HEK293 (cell line): ENCODE data around the gene PLA2G4D.

ENCODE experiments used
- CTCF ChIA-PET: fragments of 350-600 bp; formaldehyde crosslinking; extraction: SDS; loops from one replicate; lab custom pipeline; 2021; ENCODE audit warnings: antibody characterized with exemption; lab: Yijun Ruan, JAX
- POLR2A ChIA-PET: fragments of 300-600 bp; formaldehyde crosslinking; extraction: SDS; loops from one replicate; lab custom pipeline; 2020; ENCODE audit warnings: antibody characterized with exemption, inconsistent platforms; lab: Yijun Ruan, JAX
- H3K27ac ChIP-seq: fragments of 200-500 bp; sonication (Bioruptor generic); 2 replicates; pipeline ENCODE4 v1.5.1; 2014; ENCODE audit warnings: low read depth, low read length, control low read depth, inconsistent platforms; ENCODE audit errors: extremely low read depth
- H3K36me3 ChIP-seq, 2 experiments: fragments of 200-500 bp in 1 of 2; sonication (Bioruptor generic) in 1 of 2; 1 replicate in 1 of 2; 2 replicates in 1 of 2; pipeline ENCODE4 v1.5.1; 2014 to 2017; ENCODE audit warnings: inconsistent platforms in 2 of 2, low read length in 2 of 2; ENCODE audit not compliant: control insufficient read depth in 2 of 2, insufficient read depth in 1 of 2
- H3K4me1 ChIP-seq: fragments of 200-500 bp; sonication (Bioruptor generic); 2 replicates; pipeline ENCODE4 v1.5.1; 2014; ENCODE audit warnings: mild to moderate bottlenecking, low read length, inconsistent platforms; ENCODE audit not compliant: control insufficient read depth, insufficient read depth
- H3K4me3 ChIP-seq: 2 replicates; pipeline ENCODE4 v1.5.1; 2011; ENCODE audit warnings: low read depth, mild to moderate bottlenecking, control low read depth, low read length, moderate library complexity
- H3K9me3 ChIP-seq: fragments of 200-500 bp; sonication (Bioruptor generic); 2 replicates; pipeline ENCODE4 v1.5.1; 2014; ENCODE audit warnings: low read depth, low read length, inconsistent platforms; ENCODE audit not compliant: control insufficient read depth, insufficient read depth
- ATF2 ChIP-seq: fragments of 450-650 bp; formaldehyde crosslinking; IDR thresholded peaks from 2 replicates; pipeline ENCODE4 v1.5.1; 2016; ENCODE audit warnings: missing biosample characterization, missing genetic modification characterization, low read depth
- BCL6B ChIP-seq: fragments of 450-650 bp; formaldehyde crosslinking; IDR thresholded peaks from 2 replicates; pipeline ENCODE4 v1.5.1; 2017; ENCODE audit warnings: missing biosample characterization, missing genetic modification characterization
- GLI2 ChIP-seq: fragments of 450-650 bp; formaldehyde crosslinking; IDR thresholded peaks from 2 replicates; pipeline ENCODE4; 2017; ENCODE audit warnings: missing biosample characterization, missing genetic modification characterization, low read depth, borderline replicate concordance
- HOXD13 ChIP-seq: sonication (generic); formaldehyde crosslinking; IDR thresholded peaks from 2 replicates; pipeline ENCODE4 v1.8.0; 2022; ENCODE audit warnings: missing genetic modification reagents, borderline replicate concordance
- KLF1 ChIP-seq: fragments of 450-650 bp; formaldehyde crosslinking; IDR thresholded peaks from 2 replicates; pipeline ENCODE4 v1.5.1; 2016; ENCODE audit warnings: missing biosample characterization, missing genetic modification characterization
- OSR2 ChIP-seq: fragments of 450-650 bp; formaldehyde crosslinking; IDR thresholded peaks from 2 replicates; pipeline ENCODE4 v1.5.1; 2016; ENCODE audit warnings: missing biosample characterization, missing genetic modification characterization
- REST ChIP-seq: fragments of 450-650 bp; formaldehyde crosslinking; IDR thresholded peaks from 2 replicates; pipeline ENCODE4 v1.5.1; 2016; ENCODE audit warnings: missing biosample characterization, missing genetic modification characterization
- ZFP41 ChIP-seq: fragments of 450-650 bp; formaldehyde crosslinking; IDR thresholded peaks from 2 replicates; pipeline ENCODE4 v1.5.1; 2016; ENCODE audit warnings: missing biosample characterization, missing genetic modification characterization, borderline replicate concordance
- ZNF112 ChIP-seq: fragments of 450-650 bp; formaldehyde crosslinking; IDR thresholded peaks from 2 replicates; pipeline ENCODE4 v1.5.0; 2017; ENCODE audit warnings: missing biosample characterization, missing genetic modification characterization
- ZNF121 ChIP-seq: fragments of 450-650 bp; formaldehyde crosslinking; IDR thresholded peaks from 2 replicates; pipeline ENCODE4 v1.5.1; 2016; ENCODE audit warnings: missing biosample characterization, missing genetic modification characterization
- ZNF138 ChIP-seq: fragments of 450-650 bp; formaldehyde crosslinking; IDR thresholded peaks from 2 replicates; pipeline ENCODE4 v1.5.1; 2016; ENCODE audit warnings: missing biosample characterization, missing genetic modification characterization, borderline replicate concordance
- ZNF19 ChIP-seq: fragments of 450-650 bp; formaldehyde crosslinking; IDR thresholded peaks from 2 replicates; pipeline ENCODE4; 2016; ENCODE audit warnings: missing biosample characterization, missing genetic modification characterization, low read depth
- ZNF449 ChIP-seq: fragments of 450-650 bp; formaldehyde crosslinking; IDR thresholded peaks from 2 replicates; pipeline ENCODE4 v1.5.1; 2017; ENCODE audit warnings: missing biosample characterization, mild to moderate bottlenecking, missing genetic modification characterization, moderate library complexity
- ZNF660 ChIP-seq: fragments of 450-650 bp; IDR thresholded peaks from 2 replicates; pipeline ENCODE4 v1.5.1; 2018; ENCODE audit warnings: missing biosample characterization, mild to moderate bottlenecking, missing genetic modification characterization
- ZNF664 ChIP-seq: fragments of 450-650 bp; formaldehyde crosslinking; IDR thresholded peaks from 2 replicates; pipeline ENCODE4 v1.5.1; 2016; ENCODE audit warnings: missing biosample characterization, missing genetic modification characterization
- ZNF76 ChIP-seq: fragments of 450-650 bp; formaldehyde crosslinking; IDR thresholded peaks from 2 replicates; pipeline ENCODE4; 2016; ENCODE audit warnings: low read depth, missing biosample characterization, missing genetic modification characterization, borderline replicate concordance
- ZSCAN5A ChIP-seq: fragments of 450-650 bp; formaldehyde crosslinking; IDR thresholded peaks from 2 replicates; pipeline ENCODE4 v1.5.1; 2016; ENCODE audit warnings: missing biosample characterization, missing genetic modification characterization

PLA2G4D gene

GRCh38 chr15:42050484-42051255 lies 43.7 kb downstream of the PLA2G4D start:
- no peaks in the 10 kb centered on the region for H3K36me3 ChIP-seq
- H3K27ac ChIP-seq: no peak overlapping the region
- no peak overlapping the region for H3K4me3 ChIP-seq
- H3K4me1 ChIP-seq: no peaks in the 10 kb centered on the region
- ChIA-PET CTCF (no interaction called here), POLR2A (no interaction called here)
- TF ChIP-seq ZSCAN5A (tag by site-specific recombination) (no peak), HOXD13 (no peak), ZNF121 (tag by site-specific recombination) (no peak), ZNF660 (tag by site-specific recombination) (no peak), ZFP41 (tag by site-specific recombination) (no peak), REST (tag by site-specific recombination) (no peak), OSR2 (no peak)
- H3K9me3 ChIP-seq: no peaks in the 10 kb centered on the region

GRCh38 chr15:42048821-42049200 lies 45.6 kb downstream of the PLA2G4D start:
- TF ChIP-seq ZNF138 (tag by site-specific recombination): no peak
- TF ChIP-seq ZNF112: no peak
- no peak for TF ChIP-seq KLF1
- no peak overlapping the region for H3K27ac ChIP-seq
- POLR2A ChIA-PET: no interaction called here
- H3K9me3 ChIP-seq: no peaks in the 10 kb centered on the region
- CTCF ChIA-PET: no interaction called here
- H3K36me3 ChIP-seq: no peaks in the 10 kb centered on the region
- no peak overlapping the region for H3K4me3 ChIP-seq
- no peaks in the 10 kb centered on the region for H3K4me1 ChIP-seq

- Histone ChIP-seq H3K9me3 (no peaks in the 10 kb centered on the region), H3K4me1 (no peaks in the 10 kb centered on the region), H3K36me3 (no peaks in the 10 kb centered on the region), H3K27ac (no peak overlapping the region), H3K4me3 (no peak overlapping the region)
- TF ChIP-seq ZNF19 (tag by site-specific recombination): no peak
- no peak for TF ChIP-seq ZNF76 (tag by site-specific recombination)
- no peak for TF ChIP-seq BCL6B (tag by site-specific recombination)
- TF ChIP-seq ZNF449 (tag by site-specific recombination): no peak
- no peak for TF ChIP-seq GLI2
- TF ChIP-seq ATF2 (tag by site-specific recombination): no peak
- no peak for TF ChIP-seq ZNF664 (tag by site-specific recombination)
- ChIA-PET POLR2A (no interaction called here), CTCF (no interaction called here)
Measured at GRCh38 chr15:42048080-42048820, 46.1 kb downstream of the PLA2G4D start.
